GM12878 (cell line): ENCODE data around the gene RAP1GAP. TPM values are rescaled to one million over a fixed set of nuclear protein-coding genes. Genes with fewer than 3 reads are reported as not detected.

Experiments used
- ATAC-seq: fragments of 200-7000 bp; cut with Tn5 transposase; 3 replicates; pipeline ENCODE4 v1.9.1; 2020; ENCODE audit warnings: mild to moderate bottlenecking, moderate library complexity
- BruUV-seq: library from RNA; stranded (reverse); fragments of 400-500 nt; replicated peaks from 2 replicates; lab custom pipeline; 2021; lab: Mats Ljungman, UMichigan
- CTCF ChIA-PET: fragments of 300-600 bp; sonication (Branson Sonifier 250); formaldehyde crosslinking; extraction: SDS; loops from one replicate; lab custom pipeline; 2021; ENCODE audit warnings: inconsistent platforms; lab: Yijun Ruan, JAX
- POLR2A ChIA-PET: fragments of 350-600 bp; formaldehyde crosslinking; extraction: SDS; loops from one replicate; lab custom pipeline; 2021; ENCODE audit warnings: inconsistent platforms; lab: Charles Lee
- RAD21 ChIA-PET: fragments of 300-600 bp; sonication (Branson Sonifier 250); formaldehyde crosslinking; loops from one replicate; lab custom pipeline; 2023; ENCODE audit warnings: antibody characterized with exemption; ENCODE audit not compliant: unreplicated experiment; lab: Charles Lee
- SMC1A ChIA-PET: fragments of 300-600 bp; sonication (Branson Sonifier 250); formaldehyde crosslinking; loops from one replicate; lab custom pipeline; 2023; ENCODE audit not compliant: unreplicated experiment, uncharacterized antibody; lab: Charles Lee
- DNase-seq: peaks from one replicate; pipeline ENCODE4 v3.0.0-alpha.2; 2011; ENCODE audit warnings: low read depth, low spot score
- FAIRE-seq: peaks from 3 replicates; lab custom pipeline; 2011; peaks lifted over from hg19 to GRCh38; lab: Jason Lieb, UNC
- H2AFZ ChIP-seq: 2 replicates; pipeline ENCODE4 v1.6.0; 2011; ENCODE audit warnings: low read depth, low read length, control low read depth; ENCODE audit not compliant: control insufficient read depth
- H3K27ac ChIP-seq: 2 replicates; pipeline ENCODE4 v1.5.1; 2011; ENCODE audit warnings: control low read depth; ENCODE audit not compliant: control insufficient read depth, insufficient read depth
- H3K27me3 ChIP-seq, 2 experiments: replicated peaks in 1 of 2; 2 replicates each; pipeline versions ENCODE4 v1.6.0 to v1.6.1; 2011; ENCODE audit warnings: low read length in 1 of 2; ENCODE audit not compliant: control insufficient read depth in 2 of 2, insufficient read depth in 2 of 2
- H3K36me3 ChIP-seq, 2 experiments: 2 replicates each; pipeline ENCODE4 v1.5.1; 2011; ENCODE audit warnings: low read length in 1 of 2; ENCODE audit not compliant: control insufficient read depth in 2 of 2, insufficient read depth in 2 of 2
- H3K4me1 ChIP-seq: 2 replicates; pipeline ENCODE4 v1.6.1; 2011; ENCODE audit warnings: mild to moderate bottlenecking, low read length, moderate library complexity, mixed read lengths; ENCODE audit not compliant: control insufficient read depth, insufficient read depth
- H3K4me2 ChIP-seq: 2 replicates; pipeline ENCODE4 v1.6.0; 2011; ENCODE audit warnings: control low read depth; ENCODE audit not compliant: control insufficient read depth, insufficient read depth
- H3K4me3 ChIP-seq: fragments of 200-600 bp; sonication (generic); 2 replicates; pipeline ENCODE4 v1.5.1; 2016
- H3K79me2 ChIP-seq: 2 replicates; pipeline ENCODE4 v1.6.0; 2011; ENCODE audit warnings: low read length; ENCODE audit not compliant: control insufficient read depth, insufficient read depth
- H3K9ac ChIP-seq: 2 replicates; pipeline ENCODE4 v1.8.0; 2011; ENCODE audit warnings: low read length, control low read depth, mixed read lengths; ENCODE audit not compliant: control insufficient read depth, insufficient read depth
- H3K9me3 ChIP-seq: replicated peaks from 3 replicates; pipeline ENCODE4 v1.5.1; 2011; ENCODE audit warnings: mild to moderate bottlenecking, low read length; ENCODE audit not compliant: control insufficient read depth, insufficient read depth
- H4K20me1 ChIP-seq: 2 replicates; pipeline ENCODE4 v1.6.0; 2011; ENCODE audit not compliant: control insufficient read depth, insufficient read depth
- CEBPB ChIP-seq, 2 experiments: fragments of 150-350 bp in 1 of 2; IDR thresholded peaks; 2 replicates each; pipeline ENCODE4 v1.6.1; 2012 to 2014; ENCODE audit warnings: low read depth in 2 of 2, low read length in 2 of 2, borderline replicate concordance in 1 of 2, inconsistent platforms in 1 of 2
- EGR1 ChIP-seq, 2 experiments: IDR thresholded peaks; 1 replicate in 1 of 2; 2 replicates in 1 of 2; pipeline ENCODE4 v1.6.1; 2011 to 2012; ENCODE audit warnings: low read depth in 2 of 2, low read length in 2 of 2, borderline replicate concordance in 1 of 2, mild to moderate bottlenecking in 1 of 2, moderate library complexity in 1 of 2
- EP300 ChIP-seq, 2 experiments: fragments of 150-350 bp in 1 of 2; IDR thresholded peaks; 2 replicates each; pipeline ENCODE4 v1.6.1; 2011 to 2012; ENCODE audit warnings: low read depth in 2 of 2, low read length in 2 of 2, borderline replicate concordance in 1 of 2, improper control_type of control experiment in 1 of 2, inconsistent platforms in 1 of 2; ENCODE audit not compliant: control insufficient read depth in 1 of 2
- MYC ChIP-seq: IDR thresholded peaks from 2 replicates; pipeline ENCODE4 v1.6.1; 2011; ENCODE audit warnings: mild to moderate bottlenecking, low read length, moderate library complexity, inconsistent platforms; ENCODE audit not compliant: insufficient read depth, insufficient replicate concordance, insufficient read length, severe bottlenecking
- NKRF ChIP-seq: fragments of 450-650 bp; conservative IDR thresholded peaks from 2 replicates; pipeline ENCODE4 v1.6.1; 2017; ENCODE audit warnings: mild to moderate bottlenecking, moderate library complexity
- RCOR1 ChIP-seq: conservative IDR thresholded peaks from 2 replicates; pipeline ENCODE4 v1.6.1; 2012; ENCODE audit warnings: low read depth, low read length, improper control_type of control experiment
- SMC3 ChIP-seq: IDR thresholded peaks from 2 replicates; pipeline ENCODE4 v1.6.1; 2011; ENCODE audit warnings: low read length, improper control_type of control experiment, borderline replicate concordance
- WGBS: methylation state at CpG from one replicate; pipeline ENCODE4 v1.1.6; 2016; ENCODE audit warnings: low lambda C conversion rate; ENCODE audit not compliant: insufficient replicate concordance, insufficient coverage; ENCODE audit errors: missing lambda C conversion rate; 5-methylcytosine and 5-hydroxymethylcytosine counted together
- in situ Hi-C: fragments of 300-500 bp; cut with MboI; formaldehyde crosslinking; loops from 9 replicates; pipeline ENCODE4 v1.14.3; 2018; ENCODE audit warnings: mixed read lengths
- intact Hi-C: fragments of 100-400 bp; cut with micrococcal nuclease; formaldehyde crosslinking; loops from one replicate; pipeline ENCODE4 v1.14.2; 2022; ENCODE audit not compliant: unreplicated experiment
- polyA plus RNA-seq, 11 experiments: library from polyadenylated mRNA; depleted of rRNA in 4 of 11; unstranded in 6 of 11; stranded (reverse) in 5 of 11; fragments of >200 nt; fragmentation: Nextera tagmentation in 4 of 11; fragmentation: Illumina TruSeq in 1 of 11; extraction: Ambion mirVana in 4 of 11; extraction: Trizol in 1 of 11; gene quantifications; 1 replicate in 1 of 11; 2 replicates in 10 of 11; pipeline versions ENCODE4 v1.2.1 to v1.2.3, GENCODE V29; 2011 to 2016; ENCODE audit warnings: inconsistent platforms in 2 of 11, missing spikeins in 2 of 11, low read depth in 1 of 11
- total RNA-seq, 4 experiments: library from RNA; depleted of rRNA in 3 of 4; stranded (reverse); fragments of >200 nt in 3 of 4; fragmentation: Illumina TruSeq in 1 of 4; extraction: Trizol in 1 of 4; gene quantifications; 2 replicates each; pipeline versions ENCODE4 v1.2.1 to v1.2.3, GENCODE V29; 2013 to 2021
- TF ChIP-seq, protein P1 (sequence below): fragments of 450-650 bp; IDR thresholded peaks from 2 replicates; pipeline ENCODE4 v1.6.1; 2017; ENCODE audit warnings: borderline replicate concordance
- TF ChIP-seq, protein P2 (sequence below): IDR thresholded peaks from 2 replicates; pipeline ENCODE4 v1.6.1; 2011; ENCODE audit warnings: borderline replicate concordance, low read depth, mild to moderate bottlenecking, moderate library complexity, low read length; ENCODE audit not compliant: insufficient read depth, poor library complexity, severe bottlenecking
- TF ChIP-seq, protein P3 (sequence below): IDR thresholded peaks from 2 replicates; pipeline ENCODE4 v1.6.1; 2011; ENCODE audit warnings: low read depth, mild to moderate bottlenecking, low read length, moderate library complexity, borderline replicate concordance; ENCODE audit errors: extremely low read depth

The RAP1GAP gene
- total and polyA plus RNA-seq, 10 of the 15 experiments (the other 5 are each of a cell fraction or from before 2014, with no cell fraction given): 0.04 to 0.96 (median 0.09) TPM; not detected in 3

DNA sequence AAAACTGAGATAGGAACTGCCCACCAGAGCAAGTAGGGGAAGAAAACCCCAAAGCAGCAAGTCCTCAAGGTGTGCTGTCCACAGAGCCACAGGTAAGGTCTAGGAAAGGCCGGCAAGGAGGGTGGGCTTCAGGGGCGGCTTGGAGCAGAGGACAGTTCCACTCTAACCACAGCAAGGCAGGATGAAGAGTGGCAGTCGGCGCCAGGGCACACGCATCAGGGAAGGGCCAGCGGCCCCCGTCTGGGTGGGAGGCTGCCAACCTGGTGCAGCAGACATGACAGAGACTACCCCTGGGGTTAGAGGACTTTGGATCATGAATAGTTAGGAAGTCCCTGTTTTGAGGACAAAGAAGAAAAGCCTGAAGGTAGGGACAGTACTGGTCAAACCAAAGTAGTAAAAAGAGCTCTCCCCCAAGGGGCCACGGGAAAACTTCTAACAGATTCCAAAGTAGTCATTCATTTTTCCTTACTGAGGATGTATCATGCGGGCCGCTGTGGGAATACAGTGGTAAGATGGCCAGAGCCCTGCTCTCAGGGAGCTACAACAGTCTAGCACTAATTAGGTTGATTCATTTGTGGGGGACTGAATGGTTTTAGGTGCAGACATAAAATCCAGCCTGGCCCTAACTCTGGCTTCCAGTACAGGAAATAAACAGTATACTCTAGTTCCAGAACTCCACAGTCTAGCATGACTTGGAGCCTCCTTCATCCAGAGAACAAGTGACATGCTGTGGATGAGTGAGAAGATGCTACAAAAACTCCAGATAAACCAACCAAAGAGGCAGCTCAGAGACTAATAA lies 3.5 kb upstream of the RAP1GAP start:
- H3K36me3 ChIP-seq: peaks cover 0 to 3% of the 10 kb centered on the region in 2 experiments; a peak in 2 of 4 replicates
- peaks cover 3% of the 10 kb centered on the region; the same call in 1 of the 2 replicates for H3K4me1 ChIP-seq
- ATAC-seq (no peak), DNase-seq (no peak), FAIRE-seq (no peak)
- H3K4me2 ChIP-seq: no peak overlapping the region
- no peaks in the 10 kb centered on the region for H3K79me2 ChIP-seq
- peaks cover 0 to 6% of the 10 kb centered on the region in 2 experiments for H3K27me3 ChIP-seq
- no TSS peak for BruUV-seq
- ChIA-PET SMC1A (no interaction called here), CTCF (interaction anchor here (0.5 to 1.0 kb wide), 2 partner anchors 13 to 440 kb away, joined by 3 to 4 read pairs; no protein-coding TSS in a partner anchor)
- no peak overlapping the region for H3K9ac ChIP-seq
- H4K20me1 ChIP-seq: no peaks in the 10 kb centered on the region
- intact Hi-C loops: no loop called here
- no peak overlapping the region for H3K27ac ChIP-seq
- H3K9me3 ChIP-seq: no peaks in the 10 kb centered on the region
- no peak for TF ChIP-seq SMC3
- TF ChIP-seq CEBPB (IDR thresholded peaks at IDR 0.05; ENCODE audit: borderline replicate concordance in 1 of 2, low read depth in 2 of 2, low read length in 2 of 2): no peak
- TF ChIP-seq, protein P1, sequence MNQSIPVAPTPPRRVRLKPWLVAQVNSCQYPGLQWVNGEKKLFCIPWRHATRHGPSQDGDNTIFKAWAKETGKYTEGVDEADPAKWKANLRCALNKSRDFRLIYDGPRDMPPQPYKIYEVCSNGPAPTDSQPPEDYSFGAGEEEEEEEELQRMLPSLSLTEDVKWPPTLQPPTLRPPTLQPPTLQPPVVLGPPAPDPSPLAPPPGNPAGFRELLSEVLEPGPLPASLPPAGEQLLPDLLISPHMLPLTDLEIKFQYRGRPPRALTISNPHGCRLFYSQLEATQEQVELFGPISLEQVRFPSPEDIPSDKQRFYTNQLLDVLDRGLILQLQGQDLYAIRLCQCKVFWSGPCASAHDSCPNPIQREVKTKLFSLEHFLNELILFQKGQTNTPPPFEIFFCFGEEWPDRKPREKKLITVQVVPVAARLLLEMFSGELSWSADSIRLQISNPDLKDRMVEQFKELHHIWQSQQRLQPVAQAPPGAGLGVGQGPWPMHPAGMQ: no peak
- TF ChIP-seq RCOR1: no peak
- TF ChIP-seq, protein P2, sequence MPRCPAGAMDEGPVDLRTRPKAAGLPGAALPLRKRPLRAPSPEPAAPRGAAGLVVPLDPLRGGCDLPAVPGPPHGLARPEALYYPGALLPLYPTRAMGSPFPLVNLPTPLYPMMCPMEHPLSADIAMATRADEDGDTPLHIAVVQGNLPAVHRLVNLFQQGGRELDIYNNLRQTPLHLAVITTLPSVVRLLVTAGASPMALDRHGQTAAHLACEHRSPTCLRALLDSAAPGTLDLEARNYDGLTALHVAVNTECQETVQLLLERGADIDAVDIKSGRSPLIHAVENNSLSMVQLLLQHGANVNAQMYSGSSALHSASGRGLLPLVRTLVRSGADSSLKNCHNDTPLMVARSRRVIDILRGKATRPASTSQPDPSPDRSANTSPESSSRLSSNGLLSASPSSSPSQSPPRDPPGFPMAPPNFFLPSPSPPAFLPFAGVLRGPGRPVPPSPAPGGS: no peak
- TF ChIP-seq, protein P3, sequence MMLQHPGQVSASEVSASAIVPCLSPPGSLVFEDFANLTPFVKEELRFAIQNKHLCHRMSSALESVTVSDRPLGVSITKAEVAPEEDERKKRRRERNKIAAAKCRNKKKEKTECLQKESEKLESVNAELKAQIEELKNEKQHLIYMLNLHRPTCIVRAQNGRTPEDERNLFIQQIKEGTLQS: no peak
- TF ChIP-seq EP300 (IDR thresholded peaks at IDR 0.05; ENCODE audit: borderline replicate concordance in 1 of 2, control insufficient read depth in 1 of 2, low read depth in 2 of 2, low read length in 2 of 2): no peak
- TF ChIP-seq EGR1 (IDR thresholded peaks at IDR 0.05; ENCODE audit: borderline replicate concordance in 1 of 2, low read depth in 2 of 2, low read length in 2 of 2): no peak
- TF ChIP-seq NKRF: no peak
- TF ChIP-seq MYC: no peak
- TF ChIP-seq, all 136 proteins: peak for 0
- H3K4me3 ChIP-seq: no peak overlapping the region
- in situ Hi-C loops: no loop called here
- ChIA-PET RAD21 (interaction anchor here (1.1 kb wide), 1 partner anchor 110 kb away, joined by 4 read pairs; the partner anchor contains the start of gene USP48), POLR2A (interaction anchor here (0.6 kb wide), 1 partner anchor 66 kb away, joined by 4 read pairs; no protein-coding TSS in a partner anchor)
- H2AFZ ChIP-seq: no peak overlapping the region
- WGBS: 82% methylated on average over 10 of the region's 10 CpGs
